GM18526 (cell line): ENCODE measurements around the gene TGFA.

ENCODE experiments used
- POLR2A ChIP-seq: IDR thresholded peaks from 3 replicates; pipeline ENCODE4 v1.6.1; 2011; ENCODE audit not compliant: insufficient read length; ENCODE audit errors: extremely low read depth

Gene TGFA

DNA sequence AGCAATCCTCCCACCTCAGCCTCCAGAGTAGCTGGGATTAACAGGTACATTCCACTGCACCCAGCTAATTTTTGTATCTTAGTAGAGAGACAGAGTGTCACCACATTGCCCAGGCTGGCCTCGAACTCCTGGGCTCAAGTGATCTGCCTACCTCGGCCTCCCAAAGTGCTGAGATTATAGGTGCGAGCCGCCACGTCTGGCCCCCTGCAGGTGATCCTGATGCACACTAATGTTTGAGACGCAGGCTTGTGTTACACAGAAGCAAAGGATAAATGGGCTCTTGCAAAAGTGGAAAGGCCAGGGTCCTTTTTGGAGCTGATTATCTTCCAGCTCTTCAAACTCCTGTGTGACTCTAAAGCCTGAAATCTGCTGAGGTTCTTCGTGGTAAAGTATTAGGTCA lies 84.2 kb downstream of the TGFA start:
- TF ChIP-seq POLR2A: no peak

DNA sequence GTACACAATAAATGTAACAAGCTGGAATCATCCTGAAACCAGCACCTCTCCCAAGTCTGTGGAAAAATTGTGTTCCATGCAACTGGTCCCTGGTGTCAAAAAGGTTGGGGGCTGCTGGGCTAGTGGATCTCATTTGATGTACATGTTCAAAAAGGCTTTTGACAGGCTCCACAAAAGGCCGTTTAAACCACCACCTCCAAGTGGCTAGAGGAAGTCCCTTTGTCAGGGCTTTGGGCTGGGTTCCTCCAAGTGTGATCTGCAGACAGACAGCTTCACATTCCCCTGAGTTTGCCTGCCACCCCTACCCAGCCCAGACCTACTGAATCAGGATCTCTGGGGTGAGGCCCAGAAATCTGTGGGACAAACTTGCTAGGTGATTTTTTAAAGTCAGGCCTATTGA lies 84.7 kb downstream of the TGFA start:
- no peak for TF ChIP-seq POLR2A

DNA sequence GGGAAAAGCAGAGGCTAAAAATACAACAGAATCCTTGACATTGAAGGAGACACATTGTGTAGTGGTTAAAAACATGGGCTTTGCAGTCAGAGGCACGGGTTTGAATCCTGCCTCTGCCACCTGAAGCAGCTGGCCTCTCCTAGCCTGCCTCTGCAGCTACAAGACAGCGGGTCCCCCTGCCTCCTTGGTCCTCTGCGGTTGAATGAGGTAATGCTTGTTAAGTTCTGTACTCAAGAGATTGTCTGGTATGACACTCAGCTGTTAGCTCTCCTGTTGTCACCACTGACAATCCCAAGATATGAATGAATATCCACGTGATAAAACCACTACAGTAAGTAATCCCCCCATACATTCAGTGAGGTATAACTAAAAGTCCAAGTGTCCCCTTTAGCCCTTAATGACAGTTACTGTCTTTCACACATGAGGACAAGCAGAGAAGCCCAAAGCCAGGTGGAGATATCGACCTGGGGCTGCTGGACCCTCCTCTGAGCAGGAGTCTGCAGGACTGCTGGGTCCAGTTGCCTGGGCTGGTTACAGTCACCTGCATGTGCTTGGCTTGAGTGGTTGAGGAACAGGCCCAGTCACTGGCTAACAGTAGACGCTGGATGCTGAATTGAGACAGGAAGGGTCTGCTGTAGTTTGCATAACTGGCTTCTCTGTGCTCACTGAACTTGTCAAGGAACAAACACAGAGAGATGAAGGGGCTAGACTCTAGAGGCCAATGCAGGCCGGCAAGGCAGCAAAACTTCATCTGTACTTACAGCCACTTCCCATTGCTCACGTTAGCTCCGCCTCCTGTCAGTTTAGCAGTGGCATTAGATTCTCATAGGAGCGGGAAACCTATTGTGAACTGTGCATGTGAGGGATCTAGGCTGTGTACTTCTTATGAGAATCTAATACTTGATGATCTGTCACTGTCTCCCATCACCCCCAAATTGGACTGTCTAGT lies 85.5 kb downstream of the TGFA start:
- TF ChIP-seq POLR2A: no peak

DNA sequence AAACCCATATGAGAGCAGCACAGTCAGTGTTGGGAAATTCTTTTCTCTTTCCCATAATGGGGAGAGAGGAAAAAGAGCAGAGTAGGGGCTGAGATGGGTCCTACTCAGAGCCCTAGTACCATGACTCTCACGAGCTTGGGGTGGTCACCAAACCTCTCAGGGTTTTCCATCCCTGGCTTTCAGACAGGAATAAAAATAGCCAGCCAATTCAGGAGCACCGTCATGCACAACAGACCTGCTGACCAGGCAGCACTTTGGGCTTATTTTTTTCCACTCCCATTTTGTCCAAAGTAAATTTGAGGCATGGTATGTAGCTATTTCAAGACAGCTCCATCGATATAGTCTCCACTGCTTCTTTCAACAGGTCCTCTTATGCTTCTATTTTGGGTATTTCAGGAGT lies 86.4 kb downstream of the TGFA start:
- no peak for TF ChIP-seq POLR2A

DNA sequence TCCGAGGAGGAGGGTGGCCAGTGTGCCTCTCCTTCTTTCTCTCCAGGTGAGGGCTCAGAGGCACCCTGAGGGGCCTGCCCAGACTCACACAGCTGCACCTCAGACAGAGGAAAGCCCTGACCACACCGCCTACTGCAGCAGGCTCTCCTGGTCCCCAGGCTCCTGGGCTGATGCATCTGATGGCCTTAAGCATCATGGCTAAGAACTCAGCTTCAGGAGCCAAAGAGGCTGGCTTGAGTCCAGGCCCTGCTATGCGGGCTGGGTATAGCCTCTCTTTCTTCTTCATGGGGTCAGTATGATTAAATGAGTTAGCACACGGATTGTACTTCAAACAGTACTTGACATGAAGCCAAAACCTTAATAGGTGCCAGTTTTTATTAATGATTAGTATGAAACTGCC lies 89.6 kb downstream of the TGFA start:
- TF ChIP-seq POLR2A: no peak

DNA sequence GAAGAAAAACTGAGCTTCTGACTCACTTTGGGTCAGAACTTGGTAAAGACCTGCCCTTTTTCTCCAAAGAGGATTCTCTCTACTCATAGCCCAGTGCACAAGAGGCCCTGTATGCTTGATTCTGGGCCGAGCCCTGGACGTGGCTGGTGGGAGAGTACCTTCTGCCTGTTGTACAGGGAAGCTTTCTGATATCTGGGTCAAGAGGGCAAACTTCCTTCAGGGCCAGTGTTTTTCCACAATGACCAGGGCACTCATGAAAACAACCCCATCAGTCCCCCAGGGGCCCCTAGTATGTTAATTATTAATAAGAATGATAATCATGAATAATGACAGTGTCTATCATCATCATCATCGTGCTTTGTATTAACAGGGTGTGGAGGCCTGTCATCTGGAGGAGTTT lies 90.0 kb downstream of the TGFA start:
- no peak for TF ChIP-seq POLR2A

DNA sequence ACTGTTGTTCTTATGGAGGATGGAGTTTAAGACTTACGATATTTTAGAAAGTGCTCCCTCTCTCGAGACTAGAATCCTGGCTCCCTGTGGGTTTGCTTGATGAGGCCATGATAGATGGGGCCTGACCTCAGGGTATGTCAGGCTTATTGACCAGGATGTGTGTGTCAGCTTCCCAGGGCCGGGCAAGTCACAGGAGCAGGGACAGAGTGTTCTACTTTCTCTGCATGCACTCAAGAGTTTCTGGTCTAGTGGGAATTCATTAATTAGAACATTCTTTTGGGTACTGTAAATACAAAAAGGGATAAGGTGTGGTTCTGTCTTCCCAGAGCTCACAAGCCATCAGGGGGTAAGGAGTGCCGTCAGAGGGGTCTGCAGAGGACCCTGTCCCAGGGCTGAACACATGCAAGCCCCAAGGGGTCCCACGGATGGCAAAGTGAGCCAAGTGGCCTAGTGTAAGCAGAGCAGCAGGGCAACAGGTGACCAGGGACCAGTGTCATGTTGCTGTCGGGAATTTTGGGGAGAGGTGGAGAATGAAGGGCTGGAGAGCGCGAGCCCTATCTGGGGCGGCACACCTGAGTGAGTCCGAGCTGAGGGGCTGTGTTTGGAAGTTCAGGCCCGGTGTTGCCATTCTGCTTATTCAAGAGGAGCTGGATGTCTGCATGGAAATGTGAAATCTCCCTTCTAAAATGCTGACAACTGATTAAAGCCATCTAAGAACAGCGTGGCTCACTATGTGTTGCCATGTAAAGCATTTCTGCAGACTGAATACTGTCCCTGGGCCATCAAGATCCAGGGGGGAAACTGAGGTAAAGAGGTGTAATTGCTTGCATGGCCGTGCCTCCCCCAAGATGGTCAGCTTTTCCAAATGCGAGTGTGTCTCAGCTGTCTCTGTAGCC lies 91.4 kb downstream of the TGFA start:
- no peak for TF ChIP-seq POLR2A

DNA sequence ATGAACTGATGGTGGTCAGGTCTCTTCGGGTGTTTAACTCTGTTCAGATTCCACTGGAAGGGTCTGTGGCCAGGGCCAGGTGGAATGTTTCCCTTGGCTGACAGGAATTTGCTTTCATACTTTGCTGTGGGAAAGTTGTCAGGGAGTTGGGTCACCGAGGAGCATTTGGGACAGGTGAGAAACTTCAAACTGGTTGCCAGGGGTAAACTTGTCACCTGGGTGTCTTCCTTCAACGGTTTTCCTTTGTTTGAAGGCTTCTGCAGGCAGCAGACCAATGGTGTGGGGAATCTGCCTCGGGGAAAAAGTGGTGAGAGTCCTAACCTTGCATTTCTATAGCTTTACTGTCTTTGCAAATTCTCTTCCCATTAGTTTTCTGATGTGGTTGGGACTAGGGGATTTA lies 92.2 kb downstream of the TGFA start:
- no peak for TF ChIP-seq POLR2A

DNA sequence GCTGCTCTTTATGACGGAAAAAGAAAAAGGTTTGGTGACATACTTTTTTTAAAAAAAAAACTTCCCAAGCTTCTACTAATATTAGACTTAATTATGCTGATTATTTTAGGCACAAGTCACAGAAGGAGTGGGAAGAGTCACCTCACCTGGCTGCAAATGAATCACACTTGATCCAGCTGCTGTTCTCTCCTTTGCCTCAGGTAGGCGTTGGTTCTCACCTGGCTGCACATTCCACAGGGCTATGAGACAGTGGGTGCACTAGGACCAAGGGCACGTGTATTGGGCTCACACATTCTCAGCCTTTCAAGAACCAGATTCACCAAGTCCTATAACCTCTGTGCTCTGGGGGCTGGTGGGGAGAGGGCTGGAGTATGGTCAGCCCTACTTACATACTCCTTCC lies 93.3 kb downstream of the TGFA start:
- TF ChIP-seq POLR2A: no peak

DNA sequence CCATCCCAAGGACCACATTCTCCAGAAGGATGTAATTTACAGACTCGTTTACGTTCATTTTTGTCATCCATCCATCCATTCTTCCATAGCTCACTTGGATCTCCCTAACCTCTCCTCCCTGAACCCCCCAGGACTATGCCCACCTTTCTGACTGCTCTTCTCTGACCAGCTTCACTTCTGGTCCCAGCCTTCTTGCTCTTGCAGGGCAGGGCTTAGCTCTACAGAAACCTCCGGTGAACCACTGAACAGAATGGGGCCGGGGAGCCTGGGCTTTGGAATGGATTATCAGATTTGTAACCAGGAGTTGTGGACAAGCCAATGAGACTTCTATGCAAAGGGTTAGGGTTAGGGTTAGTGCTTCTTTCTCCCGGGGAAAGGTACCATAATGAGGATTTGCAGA lies 95.0 kb downstream of the TGFA start:
- no peak for TF ChIP-seq POLR2A

DNA sequence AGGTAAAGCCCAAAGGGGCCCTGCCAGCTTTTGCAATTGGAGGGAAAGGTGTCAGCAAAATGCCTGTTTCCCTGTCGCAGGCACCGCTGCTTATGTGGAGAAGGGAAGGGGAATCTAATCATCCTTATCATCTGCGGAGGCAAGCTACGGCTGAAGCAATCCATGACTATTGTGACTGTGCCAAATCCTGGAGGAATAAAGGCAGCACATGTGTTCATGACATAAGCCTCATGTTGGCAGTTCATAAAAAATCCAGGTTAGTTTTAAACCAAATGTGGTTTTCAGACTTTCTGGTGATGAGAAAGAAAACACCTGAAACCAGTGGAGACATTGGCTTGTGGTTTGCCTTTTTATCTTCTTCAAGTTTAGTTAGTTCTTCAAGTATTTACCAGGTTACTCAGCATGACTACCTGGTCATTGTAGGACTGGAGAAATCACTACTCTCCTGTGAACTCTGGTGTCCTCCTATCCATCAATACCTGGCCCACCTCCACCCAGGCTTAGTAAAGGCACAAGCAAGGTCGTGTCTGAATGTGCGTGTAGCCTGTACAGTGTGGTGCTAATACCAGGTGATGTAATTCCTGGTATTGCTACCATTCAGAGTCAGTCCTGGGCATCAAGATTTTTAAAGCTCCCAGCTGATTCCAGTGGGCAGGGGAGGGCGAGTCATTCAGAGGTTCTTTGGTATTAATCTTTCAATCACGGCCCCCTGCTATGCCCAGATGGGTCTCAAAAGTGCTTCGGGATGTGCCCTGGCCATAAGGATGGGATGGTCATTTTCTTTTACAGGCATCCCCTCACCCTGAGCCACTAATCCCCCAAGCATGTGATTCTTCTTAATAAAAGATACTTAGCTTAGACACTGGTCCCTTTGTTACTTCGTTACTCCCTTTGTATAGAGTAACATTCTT lies 96.8 kb downstream of the TGFA start:
- no peak for TF ChIP-seq POLR2A

DNA sequence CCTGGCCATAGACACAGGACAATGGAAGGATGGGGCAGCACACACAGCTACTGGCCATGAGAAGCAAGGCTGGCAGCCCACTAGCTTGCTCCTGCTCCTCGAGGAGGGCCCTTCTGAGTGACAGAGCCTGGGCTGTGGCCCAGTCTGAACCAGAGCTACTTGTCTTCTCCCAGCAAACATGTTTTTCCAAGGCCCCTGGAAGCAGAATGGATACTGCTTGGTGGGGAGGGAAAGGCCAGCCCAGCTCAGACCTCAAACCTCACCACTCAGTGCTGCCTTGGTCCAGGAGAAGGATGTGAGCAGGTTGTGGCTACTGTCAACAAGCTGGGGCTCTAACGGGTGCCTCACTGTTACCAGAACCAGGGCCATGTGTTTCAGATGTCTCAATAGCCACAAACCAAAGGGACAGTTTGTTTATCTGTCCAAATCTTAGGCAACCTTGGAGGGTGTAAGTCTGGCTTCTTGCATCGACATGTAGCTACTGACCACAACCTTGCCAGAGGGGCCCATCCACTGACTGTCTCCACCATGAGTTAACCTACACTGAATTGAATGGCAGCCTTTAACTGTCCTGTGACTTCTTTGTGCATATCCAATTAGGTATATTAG lies 98.6 kb downstream of the TGFA start:
- no peak for TF ChIP-seq POLR2A

DNA sequence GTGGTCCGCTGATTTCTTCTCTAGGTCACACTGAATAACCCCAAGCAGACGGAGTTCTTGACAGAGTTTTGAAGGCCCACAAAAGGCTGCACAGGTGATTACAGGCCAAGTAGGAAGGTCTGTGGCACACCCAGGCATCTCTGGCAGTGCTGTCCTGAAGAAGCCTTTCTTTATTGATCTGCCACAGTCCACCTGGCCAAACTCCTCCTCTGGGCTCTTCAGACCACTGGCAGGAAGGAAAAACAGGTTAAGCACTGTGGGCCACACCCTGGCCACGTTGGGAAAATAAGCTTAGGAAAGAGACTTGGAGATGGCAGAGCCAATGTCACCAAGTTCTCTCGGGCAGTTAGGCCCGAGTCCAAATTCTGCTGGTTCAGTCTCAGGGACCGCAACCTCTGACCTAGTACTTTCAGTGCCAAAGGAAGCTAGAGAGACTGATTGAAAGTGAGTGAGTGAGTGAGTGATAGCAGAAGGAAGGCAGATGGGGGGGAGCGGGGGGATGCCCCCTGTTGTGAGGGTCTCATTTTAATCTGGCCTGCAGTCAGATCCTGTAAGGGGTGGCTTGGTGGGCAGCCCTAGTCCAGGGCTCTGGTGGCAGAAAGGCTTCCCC lies 102.9 kb downstream of the TGFA start:
- TF ChIP-seq POLR2A: no peak

DNA sequence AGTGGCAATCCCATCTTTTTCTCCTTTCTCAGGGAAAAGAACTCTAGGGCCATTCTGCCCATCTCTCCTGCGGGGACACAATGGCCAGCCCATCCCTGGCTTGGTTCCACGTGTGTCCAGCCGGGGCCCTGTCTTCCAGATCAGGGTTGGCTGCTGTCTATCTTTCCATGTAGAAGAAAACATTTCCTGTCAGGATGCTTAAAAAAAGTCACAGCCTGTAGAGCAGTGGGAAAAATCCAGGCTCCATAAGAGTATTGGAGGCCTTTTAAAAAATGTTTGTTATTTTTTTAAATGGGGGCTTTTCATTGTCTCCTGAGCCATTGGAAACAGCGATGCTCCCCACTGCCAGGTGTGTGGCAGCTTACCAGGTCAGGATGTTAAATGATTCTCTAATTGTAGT lies 105.6 kb downstream of the TGFA start:
- TF ChIP-seq POLR2A: no peak
